PC-9 (cell line): ENCODE data around the gene MLANA.

ENCODE experiments used
- CTCF ChIP-seq: fragments of 200-600 bp; sonication (generic); conservative IDR thresholded peaks from 2 replicates; pipeline ENCODE4 v1.6.1; 2017; ENCODE audit warnings: mixed run types, antibody characterized with exemption, mild to moderate bottlenecking, moderate library complexity
- EZH2 ChIP-seq: fragments of 200-600 bp; sonication (generic); IDR thresholded peaks from 2 replicates; pipeline ENCODE4 v1.8.0; 2017; ENCODE audit warnings: antibody characterized with exemption, low read depth

- TF ChIP-seq CTCF, result no peak
- TF ChIP-seq EZH2, result no peak
Measured at GRCh38 chr9:5949103-5949699, 58.5 kb downstream of the MLANA start.
